Stomach (tissue), 9 donors: ENCODE results near the gene TTC4. TPM values are rescaled to one million over a fixed set of nuclear protein-coding genes. Genes with fewer than 3 reads are reported as not detected.

ENCODE experiments used
- DNase-seq, 2 donors: peaks; one replicate each; pipeline versions ENCODE4 v3.0.0 to v3.0.0-alpha.2; 2013 to 2019
- H3K27ac ChIP-seq, 5 donors: fragments of 200-600 bp in 4 of 5; sonication (generic) in 4 of 5; one replicate each; pipeline ENCODE4 v1.5.1; 2013 to 2019; ENCODE audit warnings: mild to moderate bottlenecking in 1 of 5, moderate library complexity in 1 of 5
- H3K27me3 ChIP-seq, 3 donors: fragments of 200-600 bp; sonication (generic); one replicate each; pipeline ENCODE4 v1.5.1; 2017 to 2019; ENCODE audit warnings: mixed run types in 1 of 3
- H3K36me3 ChIP-seq, 4 donors: fragments of 200-600 bp; sonication (generic); 1 replicate in 3 of 4; 2 replicates in 1 of 4; pipeline ENCODE4 v1.5.1; 2016 to 2019
- H3K4me1 ChIP-seq, 4 donors: fragments of 200-600 bp; sonication (generic); one replicate each; pipeline ENCODE4 v1.5.1; 2016 to 2019
- H3K4me3 ChIP-seq, 4 donors: fragments of 200-600 bp; sonication (generic) in 3 of 4; one replicate each; pipeline ENCODE4 v1.5.1; 2016 to 2019; ENCODE audit warnings: mild to moderate bottlenecking in 1 of 4
- H3K9me3 ChIP-seq, 4 donors: fragments of 200-600 bp; sonication (generic); one replicate each; pipeline ENCODE4 v1.5.1; 2016 to 2019
- EP300 ChIP-seq: sonication (generic); formaldehyde crosslinking; IDR thresholded peaks from one replicate; pipeline ENCODE4 v1.6.1; 2017; ENCODE audit warnings: antibody characterized with exemption
- POLR2A ChIP-seq, 4 donors: fragments of 450-650 bp; IDR thresholded peaks; one replicate each; pipeline ENCODE4 v1.6.1; 2016; ENCODE audit warnings: antibody characterized with exemption in 4 of 4, control low read depth in 2 of 4, mild to moderate bottlenecking in 1 of 4, moderate library complexity in 1 of 4
- POLR2AphosphoS5 ChIP-seq, 3 donors: sonication (generic); formaldehyde crosslinking; IDR thresholded peaks; one replicate each; pipeline ENCODE4 v1.6.1; 2016; ENCODE audit warnings: antibody characterized with exemption in 3 of 3
- WGBS, 5 donors: extraction: QIAGEN DNeasy Blood & Tissue Kit in 3 of 5; methylation state at CpG; one replicate each; pipeline versions ENCODE4 v1.1.5 to v1.1.7; 2013 to 2018; 5-methylcytosine and 5-hydroxymethylcytosine counted together
- intact Hi-C: fragments of 100-400 bp; cut with DNase I; formaldehyde crosslinking; loops from one replicate; pipeline ENCODE4 v1.15.1; 2023; ENCODE audit warnings: low total_unique reads
- polyA plus RNA-seq, 3 donors: library from polyadenylated mRNA; stranded (reverse); fragments of 200-250 nt; gene quantifications; one replicate each; pipeline ENCODE4 v1.2.3, GENCODE V29; 2013
- total RNA-seq, 5 donors: library from RNA; depleted of rRNA; stranded (reverse); fragments of >200 nt; gene quantifications; one replicate each; pipeline versions ENCODE4 v1.1.0 to v1.2.3, GENCODE V29; 2014 to 2016
- TF ChIP-seq, protein P1 (sequence below), 7 experiments: fragments of 450-650 bp in 4 of 7; fragments of 200-600 bp in 3 of 7; sonication (generic) in 3 of 7; IDR thresholded peaks; one replicate each; pipeline ENCODE4 v1.5.1; 2016 to 2019; ENCODE audit warnings: antibody characterized with exemption in 7 of 7, control low read depth in 2 of 7, mild to moderate bottlenecking in 1 of 7
- donor health status: healthy with polysubstance abuse.
- donor health status: Bipolar disorder and iron deficiency.
- donor health status: healthy.

The TTC4 gene
- total and polyA plus RNA-seq, 8 donors = 1.4 to 66.1 (median 13.4) TPM

DNA sequence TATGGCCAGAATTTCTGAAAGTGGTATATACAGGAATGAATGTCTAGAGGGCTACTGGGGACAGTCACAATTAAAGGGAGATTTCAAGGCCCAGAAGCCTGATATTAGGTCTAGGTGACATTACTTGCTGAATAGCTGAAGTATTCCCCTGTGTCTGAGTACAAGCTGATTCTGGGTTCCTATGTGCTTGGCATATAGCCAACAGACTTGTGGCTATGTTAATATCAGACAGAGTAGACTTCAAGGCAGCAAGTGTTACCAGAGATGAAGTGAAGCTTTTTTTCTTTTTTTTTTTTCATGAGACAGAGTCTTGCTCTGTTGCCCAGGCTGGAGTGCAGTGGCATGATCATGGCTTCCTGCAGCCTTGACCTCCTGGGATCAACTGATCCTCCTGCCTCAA, 8.3 kb downstream of the TTC4 start:
- intact Hi-C loops = no loop called here
- no peak for DNase-seq
- H3K36me3 ChIP-seq = peaks cover 42 to 93% (median 86%) of the 10 kb centered on the region in 4 donors
- H3K27ac ChIP-seq = no peak overlapping the region
- peaks cover 0 to 19% (median 5%) of the 10 kb centered on the region in 4 donors for H3K4me1 ChIP-seq
- H3K27me3 ChIP-seq = no peaks in the 10 kb centered on the region
- H3K4me3 ChIP-seq = no peak overlapping the region
- no peaks in the 10 kb centered on the region for H3K9me3 ChIP-seq
- no peak for TF ChIP-seq POLR2AphosphoS5 (IDR thresholded peaks at IDR 0.05)
- TF ChIP-seq, protein P1, sequence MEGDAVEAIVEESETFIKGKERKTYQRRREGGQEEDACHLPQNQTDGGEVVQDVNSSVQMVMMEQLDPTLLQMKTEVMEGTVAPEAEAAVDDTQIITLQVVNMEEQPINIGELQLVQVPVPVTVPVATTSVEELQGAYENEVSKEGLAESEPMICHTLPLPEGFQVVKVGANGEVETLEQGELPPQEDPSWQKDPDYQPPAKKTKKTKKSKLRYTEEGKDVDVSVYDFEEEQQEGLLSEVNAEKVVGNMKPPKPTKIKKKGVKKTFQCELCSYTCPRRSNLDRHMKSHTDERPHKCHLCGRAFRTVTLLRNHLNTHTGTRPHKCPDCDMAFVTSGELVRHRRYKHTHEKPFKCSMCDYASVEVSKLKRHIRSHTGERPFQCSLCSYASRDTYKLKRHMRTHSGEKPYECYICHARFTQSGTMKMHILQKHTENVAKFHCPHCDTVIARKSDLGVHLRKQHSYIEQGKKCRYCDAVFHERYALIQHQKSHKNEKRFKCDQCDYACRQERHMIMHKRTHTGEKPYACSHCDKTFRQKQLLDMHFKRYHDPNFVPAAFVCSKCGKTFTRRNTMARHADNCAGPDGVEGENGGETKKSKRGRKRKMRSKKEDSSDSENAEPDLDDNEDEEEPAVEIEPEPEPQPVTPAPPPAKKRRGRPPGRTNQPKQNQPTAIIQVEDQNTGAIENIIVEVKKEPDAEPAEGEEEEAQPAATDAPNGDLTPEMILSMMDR (IDR thresholded peaks at IDR 0.05) = no peak
- no peak for TF ChIP-seq EP300
- no peak for TF ChIP-seq POLR2A (IDR thresholded peaks at IDR 0.05)

DNA sequence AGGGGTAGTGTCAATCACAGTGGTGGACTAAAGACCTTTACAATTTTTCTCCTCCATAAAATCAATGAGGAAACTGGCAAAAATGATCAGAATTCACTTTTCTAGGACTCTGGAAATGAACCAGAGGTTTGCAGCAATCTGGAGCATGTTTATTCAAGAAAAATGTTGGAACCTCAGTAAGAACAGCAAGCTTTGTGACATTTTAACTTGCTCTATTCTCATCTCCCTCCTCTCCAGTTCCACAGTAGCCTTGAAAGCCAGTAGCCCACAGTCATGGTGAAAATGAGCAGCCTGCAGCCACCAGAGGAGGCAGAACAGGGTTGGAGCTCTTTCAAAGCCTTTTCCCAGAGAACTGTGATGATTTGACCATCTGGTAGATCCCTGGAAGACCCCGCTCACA, 9.1 kb downstream of the TTC4 start:
- no peaks in the 10 kb centered on the region for H3K9me3 ChIP-seq
- 98 to 100% (median 100%) methylated on average over 1 of the region's 1 CpG for WGBS, 5 donors
- intact Hi-C loops = no loop called here
- H3K4me3 ChIP-seq = no peak overlapping the region
- no peak for TF ChIP-seq EP300
- TF ChIP-seq, protein P1 (IDR thresholded peaks at IDR 0.05) = no peak
- TF ChIP-seq POLR2A (IDR thresholded peaks at IDR 0.05) = no peak
- TF ChIP-seq POLR2AphosphoS5 (IDR thresholded peaks at IDR 0.05) = no peak
- DNase-seq = no peak
- peaks cover 49 to 93% (median 87%) of the 10 kb centered on the region in 4 donors for H3K36me3 ChIP-seq
- peaks cover 0 to 12% (median 5%) of the 10 kb centered on the region in 4 donors for H3K4me1 ChIP-seq
- H3K27me3 ChIP-seq = no peaks in the 10 kb centered on the region
- H3K27ac ChIP-seq = no peak overlapping the region

DNA sequence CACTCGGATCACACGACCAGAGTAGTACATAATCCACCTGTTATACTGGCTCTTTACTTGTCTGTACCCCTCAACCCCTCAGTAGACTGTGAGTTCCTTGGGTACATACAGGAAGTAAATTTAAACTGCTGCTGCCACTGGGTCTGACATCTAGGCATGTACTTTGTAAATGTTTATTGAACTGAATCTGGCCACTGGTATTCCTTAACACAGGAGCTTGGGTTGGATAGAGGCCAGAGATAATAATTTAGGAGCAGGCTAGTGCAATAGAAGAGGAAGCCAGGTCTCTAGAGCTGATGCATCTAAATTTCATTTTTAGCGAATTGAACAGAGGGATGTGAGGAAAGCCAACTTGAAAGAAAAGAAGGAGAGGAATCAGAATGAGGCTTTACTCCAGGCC, 12.4 kb downstream of the TTC4 start:
- no peaks in the 10 kb centered on the region for H3K9me3 ChIP-seq
- no peak overlapping the region for H3K4me3 ChIP-seq
- no peak for DNase-seq
- TF ChIP-seq POLR2A (IDR thresholded peaks at IDR 0.05) (no peak), EP300 (no peak), POLR2AphosphoS5 (IDR thresholded peaks at IDR 0.05) (peak in 1 of 3 donors; percentile 32)
- TF ChIP-seq, protein P1 (IDR thresholded peaks at IDR 0.05) = no peak
- peaks cover 0 to 12% (median 5%) of the 10 kb centered on the region in 4 donors for H3K4me1 ChIP-seq
- H3K27ac ChIP-seq = peak overlapping the region in 1 of 5 donors; percentile 25
- 30 to 61% (median 36%) methylated on average over 3 of the region's 3 CpGs for WGBS, 5 donors
- intact Hi-C loops = no loop called here
- peaks cover 58 to 95% (median 88%) of the 10 kb centered on the region in 4 donors for H3K36me3 ChIP-seq
- no peaks in the 10 kb centered on the region for H3K27me3 ChIP-seq

DNA sequence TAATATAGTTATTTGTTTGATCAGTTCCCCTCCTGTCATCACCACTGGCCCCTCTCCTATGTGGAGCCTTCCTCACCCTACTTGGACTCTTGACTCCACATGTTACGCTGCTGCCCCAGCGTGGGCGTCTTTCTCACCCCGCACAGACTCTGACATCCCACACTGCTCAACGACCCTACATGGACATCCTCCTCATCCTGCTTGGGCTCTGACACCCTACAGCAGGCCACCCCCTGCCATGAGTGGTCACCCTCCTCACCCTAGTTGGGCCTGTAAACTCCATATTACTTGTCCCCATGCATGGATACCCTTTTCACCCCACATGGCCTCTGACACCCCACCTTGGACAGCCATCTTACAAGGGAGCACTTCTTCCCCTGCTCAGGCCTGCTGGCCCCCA, 21.0 kb downstream of the TTC4 start:
- H3K4me1 ChIP-seq = no peaks in the 10 kb centered on the region
- DNase-seq = no peak
- no peak overlapping the region for H3K4me3 ChIP-seq
- peaks cover 40 to 99% (median 96%) of the 10 kb centered on the region in 4 donors for H3K36me3 ChIP-seq
- H3K9me3 ChIP-seq = no peaks in the 10 kb centered on the region
- no peaks in the 10 kb centered on the region for H3K27me3 ChIP-seq
- 90 to 97% (median 94%) methylated on average over 5 of the region's 5 CpGs for WGBS, 5 donors
- TF ChIP-seq POLR2AphosphoS5 (IDR thresholded peaks at IDR 0.05) (no peak), POLR2A (IDR thresholded peaks at IDR 0.05) (no peak), EP300 (no peak)
- TF ChIP-seq, protein P1 (IDR thresholded peaks at IDR 0.05) = no peak
- intact Hi-C loops = no loop called here
- H3K27ac ChIP-seq = no peak overlapping the region
